Measurements from ENCODE around the gene SAP30L.
A peak's percentile ranks its signal among the peaks of the same experiment; 100 is the strongest.

The SAP30L gene

DNA sequence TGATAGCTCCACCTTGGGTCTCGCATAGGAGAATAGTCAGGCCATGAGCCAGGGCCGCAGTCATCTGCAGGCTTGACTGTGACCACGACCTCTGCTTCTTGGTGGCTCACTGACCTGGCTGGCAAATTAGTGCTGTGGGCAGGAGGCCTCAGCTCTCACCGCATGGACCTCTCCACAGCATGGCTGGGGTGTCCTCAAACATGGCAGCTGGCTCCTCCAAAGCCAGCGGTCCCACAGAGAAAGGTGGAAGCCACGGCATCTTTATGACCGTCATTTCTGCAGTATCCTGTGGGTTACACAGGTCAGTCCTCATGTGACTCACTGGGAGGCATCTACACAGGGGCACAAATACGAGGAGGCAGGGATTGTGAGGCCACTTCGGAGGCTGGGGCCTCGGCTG is 43.2 kb upstream of the SAP30L start:
- H3K4me3 ChIP-seq (ENCODE audit: low read depth, low read length): no peak overlapping the region
- DNase-seq (ENCODE audit: low read depth): no peak
- TF ChIP-seq, protein P1, sequence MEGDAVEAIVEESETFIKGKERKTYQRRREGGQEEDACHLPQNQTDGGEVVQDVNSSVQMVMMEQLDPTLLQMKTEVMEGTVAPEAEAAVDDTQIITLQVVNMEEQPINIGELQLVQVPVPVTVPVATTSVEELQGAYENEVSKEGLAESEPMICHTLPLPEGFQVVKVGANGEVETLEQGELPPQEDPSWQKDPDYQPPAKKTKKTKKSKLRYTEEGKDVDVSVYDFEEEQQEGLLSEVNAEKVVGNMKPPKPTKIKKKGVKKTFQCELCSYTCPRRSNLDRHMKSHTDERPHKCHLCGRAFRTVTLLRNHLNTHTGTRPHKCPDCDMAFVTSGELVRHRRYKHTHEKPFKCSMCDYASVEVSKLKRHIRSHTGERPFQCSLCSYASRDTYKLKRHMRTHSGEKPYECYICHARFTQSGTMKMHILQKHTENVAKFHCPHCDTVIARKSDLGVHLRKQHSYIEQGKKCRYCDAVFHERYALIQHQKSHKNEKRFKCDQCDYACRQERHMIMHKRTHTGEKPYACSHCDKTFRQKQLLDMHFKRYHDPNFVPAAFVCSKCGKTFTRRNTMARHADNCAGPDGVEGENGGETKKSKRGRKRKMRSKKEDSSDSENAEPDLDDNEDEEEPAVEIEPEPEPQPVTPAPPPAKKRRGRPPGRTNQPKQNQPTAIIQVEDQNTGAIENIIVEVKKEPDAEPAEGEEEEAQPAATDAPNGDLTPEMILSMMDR (IDR thresholded peaks at IDR 0.05; ENCODE audit: insufficient read depth, low read depth, low read length, missing control alignments): no peak

DNA sequence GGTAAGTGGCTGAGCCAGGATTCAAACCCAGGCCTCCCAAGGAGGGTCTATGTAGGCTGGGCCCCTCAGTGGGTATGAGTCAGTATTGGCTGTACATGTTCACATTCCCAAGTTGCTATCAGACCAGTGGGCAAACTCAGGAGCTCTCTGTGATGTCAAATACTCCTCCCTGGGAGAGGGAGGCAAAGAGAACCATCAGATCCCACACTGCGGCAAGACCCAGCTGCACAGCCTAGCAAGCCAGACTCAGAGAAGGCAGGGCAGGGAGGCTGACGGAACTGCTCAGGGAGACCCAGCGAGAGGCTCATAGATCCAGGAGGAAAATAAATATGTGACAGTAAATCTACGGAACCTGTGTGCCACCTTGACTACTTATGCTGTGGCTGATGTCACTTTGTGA is 42.6 kb upstream of the SAP30L start:
- no peak overlapping the region for H3K4me3 ChIP-seq (ENCODE audit: low read depth, low read length)
- no peak for DNase-seq (ENCODE audit: low read depth)
- TF ChIP-seq, protein P1 (IDR thresholded peaks at IDR 0.05; ENCODE audit: insufficient read depth, low read depth, low read length, missing control alignments): no peak

DNA sequence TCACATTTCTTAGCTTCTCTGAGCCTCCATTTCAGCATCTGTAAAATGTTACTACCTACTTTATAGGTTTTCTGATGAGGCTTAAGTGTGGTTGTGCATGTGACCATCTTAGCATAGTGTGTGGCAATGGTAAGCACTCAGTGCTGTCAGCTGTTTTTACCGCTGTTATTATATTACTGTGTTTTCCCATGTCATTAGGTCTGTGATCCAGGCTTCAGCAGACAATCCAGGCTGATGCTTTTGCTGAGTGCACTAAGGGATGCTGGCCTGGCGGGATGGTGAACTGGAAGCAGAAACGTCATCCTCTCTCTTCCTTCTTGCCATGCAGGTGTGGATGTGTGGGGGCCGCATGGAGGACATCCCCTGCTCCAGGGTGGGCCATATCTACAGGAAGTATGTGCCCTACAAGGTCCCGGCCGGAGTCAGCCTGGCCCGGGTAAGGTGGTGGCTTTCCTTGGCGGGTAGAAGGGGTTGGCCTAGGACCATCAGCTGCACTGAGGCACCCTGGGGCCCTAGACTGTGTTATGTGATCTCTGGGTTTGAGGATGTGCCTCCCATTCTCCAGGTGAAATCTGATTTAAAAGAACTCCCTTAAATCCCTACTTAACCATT is 41.9 kb upstream of the SAP30L start:
- H3K4me3 ChIP-seq (ENCODE audit: low read depth, low read length): no peak overlapping the region
- no peak for DNase-seq (ENCODE audit: low read depth)
- TF ChIP-seq, protein P1 (IDR thresholded peaks at IDR 0.05; ENCODE audit: insufficient read depth, low read depth, low read length, missing control alignments): no peak

DNA sequence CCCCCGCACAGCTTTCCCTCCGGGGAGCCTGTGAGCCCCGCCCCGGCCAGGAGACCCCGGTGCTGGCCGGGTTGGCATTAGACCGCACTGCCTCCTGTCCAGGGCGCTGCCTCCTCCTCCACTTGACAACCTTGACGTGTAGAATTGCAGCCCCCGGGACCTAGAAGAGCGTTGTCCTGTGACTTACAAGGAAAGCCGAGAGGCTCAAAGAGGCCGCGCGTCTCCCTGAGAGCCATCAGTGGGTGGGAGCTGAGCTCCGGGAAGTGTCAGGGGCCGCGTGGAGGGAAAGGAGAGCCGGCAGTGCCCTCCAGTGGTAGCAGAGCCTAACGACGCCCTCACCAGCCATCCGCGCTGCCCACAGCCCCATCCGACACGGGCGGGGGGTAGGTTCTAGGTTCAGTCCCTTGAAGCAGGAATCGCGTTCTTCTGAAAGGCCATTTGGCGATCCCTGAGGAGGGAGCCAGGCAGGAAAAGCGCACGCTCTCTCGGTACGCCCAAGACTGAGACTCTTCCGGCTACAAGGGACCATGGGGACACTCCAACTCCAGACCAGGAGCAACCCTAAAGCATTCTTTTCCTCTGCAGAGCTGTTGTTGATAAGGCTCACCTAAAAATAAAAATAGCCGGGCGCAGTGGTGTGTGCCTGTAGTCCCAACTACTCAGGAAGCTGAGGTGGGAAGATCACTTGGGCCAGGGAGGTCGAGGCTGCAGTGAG is 40.6 kb upstream of the SAP30L start:
- TF ChIP-seq, protein P1 (IDR thresholded peaks at IDR 0.05; ENCODE audit: insufficient read depth, low read depth, low read length, missing control alignments): peak; percentile 93
- DNase-seq (ENCODE audit: low read depth): peak; percentile 82
- H3K4me3 ChIP-seq (ENCODE audit: low read depth, low read length): peak overlapping the region; percentile 41

DNA sequence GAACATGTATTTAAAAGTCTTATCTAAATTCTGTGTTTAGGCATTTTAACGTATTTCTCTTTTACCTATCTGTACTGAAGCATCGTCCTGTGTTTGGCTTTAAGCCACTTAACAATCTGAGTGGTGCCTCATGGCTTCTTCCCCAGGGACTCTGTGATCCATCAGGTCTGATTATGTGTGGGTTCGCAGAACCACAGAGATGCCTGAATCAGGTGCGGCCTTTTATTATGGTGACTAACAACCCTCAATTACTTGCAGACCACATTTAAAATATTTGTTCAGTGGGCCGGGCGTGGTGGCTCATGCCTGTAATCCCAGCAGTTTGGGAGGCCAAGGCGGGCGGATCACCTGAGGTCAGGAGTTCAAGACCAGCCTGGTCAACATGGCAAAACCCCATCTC is 39.6 kb upstream of the SAP30L start:
- H3K4me3 ChIP-seq (ENCODE audit: low read depth, low read length): no peak overlapping the region
- TF ChIP-seq, protein P1 (IDR thresholded peaks at IDR 0.05; ENCODE audit: insufficient read depth, low read depth, low read length, missing control alignments): no peak
- DNase-seq (ENCODE audit: low read depth): no peak

DNA sequence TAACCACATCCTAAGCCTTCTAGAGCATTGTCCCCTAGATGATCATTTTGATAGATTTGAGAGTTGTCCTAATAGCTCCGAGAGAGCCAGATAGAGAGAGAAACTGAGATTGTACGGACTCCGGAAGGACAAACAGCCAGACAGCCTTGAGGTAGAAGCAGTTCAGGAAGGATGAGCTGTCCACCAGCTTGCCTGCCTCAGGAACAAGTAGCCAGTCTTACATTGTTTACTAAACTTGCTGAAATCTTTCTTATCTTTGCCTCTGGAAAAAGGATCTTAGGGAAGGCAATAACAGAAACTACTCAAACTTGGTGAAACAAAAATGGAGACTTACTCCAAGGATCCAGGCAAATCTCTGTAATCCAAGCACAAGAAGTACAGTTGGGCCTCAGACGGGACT is 39.0 kb upstream of the SAP30L start:
- H3K4me3 ChIP-seq (ENCODE audit: low read depth, low read length): no peak overlapping the region
- DNase-seq (ENCODE audit: low read depth): no peak
- TF ChIP-seq, protein P1 (IDR thresholded peaks at IDR 0.05; ENCODE audit: insufficient read depth, low read depth, low read length, missing control alignments): no peak

All from GM12865 (cell line).